GM18502 (cell line): ENCODE data around the gene TNNT3.

Experiments used
- ATAC-seq: cut with Tn5 transposase; IDR thresholded peaks from one replicate; pipeline ENCODE4 v1.9.1; 2021; ENCODE audit warnings: mild to moderate bottlenecking; ENCODE audit not compliant: unreplicated experiment, poor library complexity

The TNNT3 gene

GRCh38 chr11:1920128-1920908 lies 815 bp downstream of the TNNT3 start:
- no peak for ATAC-seq

GRCh38 chr11:1920909-1921573 lies 1.5 kb downstream of the TNNT3 start:
- no peak for ATAC-seq

- no peak for ATAC-seq
Observed at GRCh38 chr11:1921574-1922141, 2.2 kb downstream of the TNNT3 start.

- no peak for ATAC-seq
Observed at GRCh38 chr11:1922481-1923081, 3.1 kb downstream of the TNNT3 start.

- ATAC-seq = no peak
Observed at GRCh38 chr11:1923201-1923956, 3.9 kb downstream of the TNNT3 start.

- no peak for ATAC-seq
Observed at GRCh38 chr11:1924181-1924580, 4.7 kb downstream of the TNNT3 start.

GRCh38 chr11:1924646-1925372 lies 5.3 kb downstream of the TNNT3 start:
- no peak for ATAC-seq

GRCh38 chr11:1925373-1926155 lies 6.1 kb downstream of the TNNT3 start:
- no peak for ATAC-seq

- ATAC-seq = no peak
Observed at GRCh38 chr11:1926156-1927025, 6.9 kb downstream of the TNNT3 start.

GRCh38 chr11:1927026-1927847 lies 7.7 kb downstream of the TNNT3 start:
- no peak for ATAC-seq

- ATAC-seq = no peak
Observed at GRCh38 chr11:1927848-1928469, 8.5 kb downstream of the TNNT3 start.

- ATAC-seq = no peak
Observed at GRCh38 chr11:1928470-1928890, 9.0 kb downstream of the TNNT3 start.

GRCh38 chr11:1928891-1929541 lies 9.5 kb downstream of the TNNT3 start:
- no peak for ATAC-seq

GRCh38 chr11:1929621-1930461 lies 10.3 kb downstream of the TNNT3 start:
- ATAC-seq = no peak

- ATAC-seq = no peak
Observed at GRCh38 chr11:1930462-1930830, 10.9 kb downstream of the TNNT3 start.
